Measurements from ENCODE around the gene C1orf116.

- TF ChIP-seq CTCF (conservative IDR thresholded peaks at IDR 0.05) (no peak), ZFX (IDR thresholded peaks at IDR 0.05) (no peak)
Measured at GRCh38 chr1:207021139-207021861, 11.3 kb downstream of the C1orf116 start.

All from C4-2B (cell line).